ENCODE data around the gene JMJD1C. TPM values are rescaled to one million over a fixed set of nuclear protein-coding genes. Genes with fewer than 3 reads are reported as not detected.
"Not testable (repeated sequence)": the region's sequence is repeated elsewhere in the genome, so short reads cannot be mapped to it uniquely, and the experiment has no call there.

Gene JMJD1C
- total and polyA plus RNA-seq, 8 donors: 25.6 to 56.9 (median 36.7) TPM

- Histone ChIP-seq H3K36me3 (no peaks in the 10 kb centered on the region), H3K4me1 (peaks cover 0 to 10% (median 7%) of the 10 kb centered on the region in 3 donors), H3K27me3 (no peaks in the 10 kb centered on the region), H3K4me3 (no peak overlapping the region), H3K9me3 (no peaks in the 10 kb centered on the region), H3K27ac (no peak overlapping the region)
- DNase-seq: no peak
- FAIRE-seq: no peak
- TF ChIP-seq, protein P1, sequence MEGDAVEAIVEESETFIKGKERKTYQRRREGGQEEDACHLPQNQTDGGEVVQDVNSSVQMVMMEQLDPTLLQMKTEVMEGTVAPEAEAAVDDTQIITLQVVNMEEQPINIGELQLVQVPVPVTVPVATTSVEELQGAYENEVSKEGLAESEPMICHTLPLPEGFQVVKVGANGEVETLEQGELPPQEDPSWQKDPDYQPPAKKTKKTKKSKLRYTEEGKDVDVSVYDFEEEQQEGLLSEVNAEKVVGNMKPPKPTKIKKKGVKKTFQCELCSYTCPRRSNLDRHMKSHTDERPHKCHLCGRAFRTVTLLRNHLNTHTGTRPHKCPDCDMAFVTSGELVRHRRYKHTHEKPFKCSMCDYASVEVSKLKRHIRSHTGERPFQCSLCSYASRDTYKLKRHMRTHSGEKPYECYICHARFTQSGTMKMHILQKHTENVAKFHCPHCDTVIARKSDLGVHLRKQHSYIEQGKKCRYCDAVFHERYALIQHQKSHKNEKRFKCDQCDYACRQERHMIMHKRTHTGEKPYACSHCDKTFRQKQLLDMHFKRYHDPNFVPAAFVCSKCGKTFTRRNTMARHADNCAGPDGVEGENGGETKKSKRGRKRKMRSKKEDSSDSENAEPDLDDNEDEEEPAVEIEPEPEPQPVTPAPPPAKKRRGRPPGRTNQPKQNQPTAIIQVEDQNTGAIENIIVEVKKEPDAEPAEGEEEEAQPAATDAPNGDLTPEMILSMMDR (IDR thresholded peaks at IDR 0.05): no peak
- WGBS, 2 donors: 63 to 64% methylated on average over 3 of the region's 3 CpGs
- intact Hi-C loops (cut with DNase I): no loop called here
- ATAC-seq: no peak
Measured at GRCh38 chr10:63504145-63504881, 38.5 kb upstream of the JMJD1C start.

DNA sequence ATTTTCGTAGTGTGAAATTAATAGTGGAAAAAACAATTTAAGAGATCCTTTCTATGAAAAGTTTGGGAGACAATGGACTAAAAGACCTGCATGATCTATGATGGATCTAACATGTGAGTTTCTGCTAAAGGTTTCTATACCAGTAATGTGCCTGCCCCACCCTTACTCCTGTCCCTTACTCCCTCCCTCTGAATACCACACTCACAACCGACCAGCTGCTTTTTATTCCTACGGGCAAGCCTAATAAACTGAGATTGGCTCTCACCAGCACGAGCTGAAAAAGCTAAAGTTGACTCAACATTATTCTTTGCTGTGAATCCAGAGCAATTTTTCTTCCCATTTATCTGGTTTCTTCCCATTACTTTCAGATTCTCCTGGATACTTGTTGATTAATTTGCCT is 37.6 kb upstream of the JMJD1C start:
- no peak for DNase-seq
- 72 to 77% methylated on average over 4 of the region's 4 CpGs for whole genome bisulfite sequencing, 2 donors

DNA sequence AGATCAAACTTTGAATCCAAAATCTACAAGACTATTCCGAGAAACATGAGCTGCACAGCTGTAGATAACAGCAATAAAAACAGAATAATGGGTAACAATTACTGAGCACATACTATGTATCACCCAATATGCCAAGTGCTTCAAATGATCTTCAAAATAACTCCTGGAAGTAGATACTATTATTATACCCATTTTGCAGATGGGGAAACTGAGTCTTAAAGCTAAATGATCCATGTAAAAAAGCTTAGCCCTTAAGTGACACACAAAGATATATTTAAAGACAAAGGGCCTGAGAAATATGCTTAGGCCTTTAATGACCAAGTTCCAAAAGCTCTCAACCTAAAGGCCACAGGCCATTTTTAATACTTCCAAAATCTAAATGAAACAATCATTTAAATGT is 37.1 kb upstream of the JMJD1C start:
- WGBS, 2 donors: 87 to 89% methylated on average over 1 of the region's 1 CpG
- no peaks in the 10 kb centered on the region for H3K9me3 ChIP-seq
- H3K27ac ChIP-seq: no peak overlapping the region
- no peak for FAIRE-seq
- no peak for ATAC-seq
- H3K4me1 ChIP-seq: peaks cover 0 to 10% (median 7%) of the 10 kb centered on the region in 3 donors
- no peaks in the 10 kb centered on the region for H3K36me3 ChIP-seq
- H3K27me3 ChIP-seq: no peaks in the 10 kb centered on the region
- DNase-seq: no peak
- intact Hi-C loops (cut with DNase I): no loop called here
- TF ChIP-seq, protein P1 (IDR thresholded peaks at IDR 0.05): no peak
- no peak overlapping the region for H3K4me3 ChIP-seq

More for the DNA sequence above, 37.6 kb upstream of the JMJD1C start:
- Histone ChIP-seq H3K4me1 (peaks cover 0 to 10% (median 7%) of the 10 kb centered on the region in 3 donors), H3K27me3 (no peaks in the 10 kb centered on the region), H3K4me3 (no peak overlapping the region), H3K9me3 (no peaks in the 10 kb centered on the region), H3K36me3 (no peaks in the 10 kb centered on the region), H3K27ac (no peak overlapping the region)
- no peak for ATAC-seq
- FAIRE-seq: no peak
- TF ChIP-seq, protein P1 (IDR thresholded peaks at IDR 0.05): no peak
- intact Hi-C loops (cut with DNase I): no loop called here

- peaks cover 0 to 10% (median 7%) of the 10 kb centered on the region in 3 donors for H3K4me1 ChIP-seq
- H3K36me3 ChIP-seq: no peaks in the 10 kb centered on the region
- ATAC-seq (no peak), FAIRE-seq (no peak), DNase-seq (no peak)
- no peak overlapping the region for H3K4me3 ChIP-seq
- intact Hi-C loops (cut with DNase I): no loop called here
- 70 to 93% methylated on average over 1 of the region's 1 CpG for WGBS, 2 donors
- no peaks in the 10 kb centered on the region for H3K9me3 ChIP-seq
- H3K27ac ChIP-seq: no peak overlapping the region
- TF ChIP-seq, protein P1 (IDR thresholded peaks at IDR 0.05): no peak
- H3K27me3 ChIP-seq: no peaks in the 10 kb centered on the region
Measured at GRCh38 chr10:63501954-63502353, 36.2 kb upstream of the JMJD1C start.

DNA sequence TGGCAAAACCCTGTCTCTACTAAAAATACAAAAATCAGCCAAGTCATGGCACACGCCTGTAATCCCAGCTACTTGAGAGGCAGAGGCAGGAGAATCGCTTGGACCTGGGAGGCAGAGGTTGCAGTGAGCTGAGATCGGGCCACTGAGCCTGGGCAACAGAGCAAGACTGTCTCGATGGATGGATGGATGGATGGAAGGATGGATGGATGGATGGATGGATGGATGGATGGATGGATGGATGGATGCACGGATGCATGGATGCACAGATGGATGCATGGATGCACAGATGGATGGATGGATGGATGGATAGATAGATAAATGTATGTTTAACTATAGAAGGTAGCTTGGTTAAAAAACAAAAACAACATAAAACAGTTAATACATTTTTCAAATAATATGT is 34.8 kb upstream of the JMJD1C start:
- H3K4me3 ChIP-seq; H3K36me3 ChIP-seq; DNase-seq; ATAC-seq; H3K27ac ChIP-seq; FAIRE-seq; H3K27me3 ChIP-seq; H3K9me3 ChIP-seq; intact Hi-C loops (cut with DNase I); H3K4me1 ChIP-seq: not testable (repeated sequence)
- 92 to 94% methylated on average over 5 of the region's 5 CpGs for WGBS, 2 donors

Data from pancreas (tissue), 10 donors.